HG03342 (cell line): ENCODE measurements around the gene CELA1.
A peak's percentile ranks its signal among the peaks of the same experiment; 100 is the strongest.

Experiments used
- ATAC-seq: cut with Tn5 transposase; IDR thresholded peaks from one replicate; pipeline ENCODE4 v1.9.1; 2021; ENCODE audit warnings: mild to moderate bottlenecking, moderate library complexity; ENCODE audit not compliant: unreplicated experiment

CELA1 gene

GRCh38 chr12:51346581-51346980, at the start of gene CELA1:
Gene CELA1, minus strand, starts transcription at chr12:51346679. Its CDS starts 41 bp downstream, at chr12:51346638.
- ATAC-seq, result no peak

- ATAC-seq, result no peak
These were observed 49.1 kb upstream of the CELA1 start for GRCh38 chr12:51395283-51396230.

- ATAC-seq, result no peak
These were observed 47.4 kb upstream of the CELA1 start for GRCh38 chr12:51393676-51394545.

- peak; percentile 32 for ATAC-seq
These were observed 46.2 kb upstream of the CELA1 start for GRCh38 chr12:51392556-51393237.

- peak; percentile 38 for ATAC-seq
These were observed 45.0 kb upstream of the CELA1 start, which contains the start of gene GALNT6 for GRCh38 chr12:51391283-51392123. Gene GALNT6, minus strand, starts transcription at chr12:51391406. Its CDS starts 11,625 bp downstream, at chr12:51379781.

- ATAC-seq, result peak; percentile 4
These were observed 44.4 kb upstream of the CELA1 start for GRCh38 chr12:51390891-51391282.

- no peak for ATAC-seq
These were observed 44.0 kb upstream of the CELA1 start for GRCh38 chr12:51390457-51390856.

GRCh38 chr12:51389302-51389999, 43.0 kb upstream of the CELA1 start:
- no peak for ATAC-seq

- ATAC-seq, result no peak
These were observed 42.4 kb upstream of the CELA1 start for GRCh38 chr12:51388846-51389245.

- ATAC-seq, result no peak
These were observed 41.8 kb upstream of the CELA1 start for GRCh38 chr12:51388069-51388799.

- ATAC-seq, result no peak
These were observed 39.9 kb upstream of the CELA1 start for GRCh38 chr12:51386351-51386750.

GRCh38 chr12:51383269-51383905, 36.9 kb upstream of the CELA1 start:
- no peak for ATAC-seq

GRCh38 chr12:51382173-51382572, 35.7 kb upstream of the CELA1 start:
- ATAC-seq, result no peak

- no peak for ATAC-seq
These were observed 35.0 kb upstream of the CELA1 start for GRCh38 chr12:51381226-51382079.

- ATAC-seq, result no peak
These were observed 33.1 kb upstream of the CELA1 start for GRCh38 chr12:51379571-51379970.

- no peak for ATAC-seq
These were observed 32.3 kb upstream of the CELA1 start for GRCh38 chr12:51378749-51379148.
